ENCODE results near the gene MARCHF9. TPM values are rescaled to one million over a fixed set of nuclear protein-coding genes. Genes with fewer than 3 reads are reported as not detected.

Gene MARCHF9
- total RNA-seq, 1 experiment from 2014 or later, result 6.2 TPM

DNA sequence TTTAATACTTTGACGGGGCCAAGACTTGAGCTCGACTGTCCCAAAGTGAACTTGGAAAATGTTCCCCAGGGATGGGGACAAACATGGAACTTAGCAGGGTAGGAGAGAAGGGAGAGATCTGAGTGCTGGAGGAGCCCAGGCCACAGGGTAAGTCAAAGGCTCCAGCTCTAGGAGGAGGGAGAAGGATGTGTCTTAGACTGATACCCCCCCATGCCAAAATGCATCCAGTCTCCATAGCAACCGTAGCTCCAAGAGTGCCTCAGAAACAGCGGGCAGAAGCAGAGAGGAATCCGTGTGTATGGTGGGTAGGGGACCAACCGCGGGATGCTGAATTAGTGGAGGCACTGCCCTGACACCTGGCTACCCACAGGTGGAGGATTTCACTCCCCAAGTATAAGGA lies 15.5 kb upstream of the MARCHF9 start:
- Mint-ChIP-seq H3K36me3 (no peaks in the 10 kb centered on the region), H3K9me3 (no peaks in the 10 kb centered on the region; the same call in 1 of the 2 replicates), H3K27ac (no peak overlapping the region), H3K27me3 (ENCODE audit: low read depth) (peaks cover 95% of the 10 kb centered on the region), H3K4me3 (peak overlapping the region; percentile 71), H3K4me1 (peaks cover 30% of the 10 kb centered on the region)
- TF ChIP-seq NFE2L1 (CRISPR knock-in tag; IDR thresholded peaks at IDR 0.05), result no peak
- TF ChIP-seq, protein P1, sequence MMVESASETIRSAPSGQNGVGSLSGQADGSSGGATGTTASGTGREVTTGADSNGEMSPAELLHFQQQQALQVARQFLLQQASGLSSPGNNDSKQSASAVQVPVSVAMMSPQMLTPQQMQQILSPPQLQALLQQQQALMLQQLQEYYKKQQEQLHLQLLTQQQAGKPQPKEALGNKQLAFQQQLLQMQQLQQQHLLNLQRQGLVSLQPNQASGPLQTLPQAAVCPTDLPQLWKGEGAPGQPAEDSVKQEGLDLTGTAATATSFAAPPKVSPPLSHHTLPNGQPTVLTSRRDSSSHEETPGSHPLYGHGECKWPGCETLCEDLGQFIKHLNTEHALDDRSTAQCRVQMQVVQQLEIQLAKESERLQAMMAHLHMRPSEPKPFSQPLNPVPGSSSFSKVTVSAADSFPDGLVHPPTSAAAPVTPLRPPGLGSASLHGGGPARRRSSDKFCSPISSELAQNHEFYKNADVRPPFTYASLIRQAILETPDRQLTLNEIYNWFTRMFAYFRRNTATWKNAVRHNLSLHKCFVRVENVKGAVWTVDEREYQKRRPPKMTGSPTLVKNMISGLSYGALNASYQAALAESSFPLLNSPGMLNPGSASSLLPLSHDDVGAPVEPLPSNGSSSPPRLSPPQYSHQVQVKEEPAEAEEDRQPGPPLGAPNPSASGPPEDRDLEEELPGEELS (CRISPR knock-in tag; IDR thresholded peaks at IDR 0.05), result no peak
- TF ChIP-seq NR1H2 (CRISPR knock-in tag; IDR thresholded peaks at IDR 0.05), result no peak
- no peak for TF ChIP-seq CBFB (CRISPR knock-in tag; IDR thresholded peaks at IDR 0.05; ENCODE audit: low read depth)
- TF ChIP-seq ETV6 (CRISPR knock-in tag; IDR thresholded peaks at IDR 0.05), result no peak
- DNase-seq (ENCODE audit: low spot score) (no peak), ATAC-seq (no peak)
- ChIA-PET CTCF (interaction anchor here (0.7 to 6.6 kb wide), 6 partner anchors 10 to 280 kb away, joined by 3 to 146 read pairs (median 3); partner anchors contain the start of gene GLI1), POLR2A (interaction anchor here (0.6 kb wide), 1 partner anchor 195 kb away, joined by 4 read pairs; no protein-coding TSS in a partner anchor)

GRCh38 chr12:57739914-57740538 lies 14.9 kb upstream of the MARCHF9 start:
- H3K9me3 Mint-ChIP-seq, result no peaks in the 10 kb centered on the region; the same call in 1 of the 2 replicates
- DNase-seq (ENCODE audit: low spot score) (no peak), ATAC-seq (no peak)
- ChIA-PET POLR2A (no interaction called here), CTCF (interaction anchor here (0.6 to 0.7 kb wide), 2 partner anchors 281 to 1543 kb away, joined by 3 to 4 read pairs; partner anchors contain the start of gene GLI1)
- TF ChIP-seq TEAD4 (CRISPR knock-in tag; IDR thresholded peaks at IDR 0.05) (no peak), ZNF138 (CRISPR knock-in tag; conservative IDR thresholded peaks at IDR 0.05) (no peak), ELF4 (CRISPR knock-in tag; IDR thresholded peaks at IDR 0.05; ENCODE audit: low read depth) (no peak), GTF2I (CRISPR knock-in tag; conservative IDR thresholded peaks at IDR 0.05) (no peak), ESRRA (CRISPR knock-in tag; IDR thresholded peaks at IDR 0.05; ENCODE audit: borderline replicate concordance) (no peak), GABPB1 (CRISPR knock-in tag; IDR thresholded peaks at IDR 0.05) (no peak), ZNF121 (CRISPR knock-in tag; IDR thresholded peaks at IDR 0.05) (no peak), PRDM15 (CRISPR knock-in tag; IDR thresholded peaks at IDR 0.05) (no peak), NFATC4 (CRISPR knock-in tag; IDR thresholded peaks at IDR 0.05) (no peak), MXD4 (CRISPR knock-in tag; IDR thresholded peaks at IDR 0.05; ENCODE audit: borderline replicate concordance) (no peak)
- TF ChIP-seq, protein P2, sequence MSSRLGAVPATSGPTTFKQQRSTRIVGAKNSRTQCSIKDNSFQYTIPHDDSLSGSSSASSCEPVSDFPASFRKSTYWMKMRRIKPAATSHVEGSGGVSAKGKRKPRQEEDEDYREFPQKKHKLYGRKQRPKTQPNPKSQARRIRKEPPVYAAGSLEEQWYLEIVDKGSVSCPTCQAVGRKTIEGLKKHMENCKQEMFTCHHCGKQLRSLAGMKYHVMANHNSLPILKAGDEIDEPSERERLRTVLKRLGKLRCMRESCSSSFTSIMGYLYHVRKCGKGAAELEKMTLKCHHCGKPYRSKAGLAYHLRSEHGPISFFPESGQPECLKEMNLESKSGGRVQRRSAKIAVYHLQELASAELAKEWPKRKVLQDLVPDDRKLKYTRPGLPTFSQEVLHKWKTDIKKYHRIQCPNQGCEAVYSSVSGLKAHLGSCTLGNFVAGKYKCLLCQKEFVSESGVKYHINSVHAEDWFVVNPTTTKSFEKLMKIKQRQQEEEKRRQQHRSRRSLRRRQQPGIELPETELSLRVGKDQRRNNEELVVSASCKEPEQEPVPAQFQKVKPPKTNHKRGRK (CRISPR knock-in tag; IDR thresholded peaks at IDR 0.05; ENCODE audit: borderline replicate concordance), result no peak
- TF ChIP-seq, protein P3, sequence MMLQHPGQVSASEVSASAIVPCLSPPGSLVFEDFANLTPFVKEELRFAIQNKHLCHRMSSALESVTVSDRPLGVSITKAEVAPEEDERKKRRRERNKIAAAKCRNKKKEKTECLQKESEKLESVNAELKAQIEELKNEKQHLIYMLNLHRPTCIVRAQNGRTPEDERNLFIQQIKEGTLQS (CRISPR knock-in tag; conservative IDR thresholded peaks at IDR 0.05), result no peak
- TF ChIP-seq, protein P4, sequence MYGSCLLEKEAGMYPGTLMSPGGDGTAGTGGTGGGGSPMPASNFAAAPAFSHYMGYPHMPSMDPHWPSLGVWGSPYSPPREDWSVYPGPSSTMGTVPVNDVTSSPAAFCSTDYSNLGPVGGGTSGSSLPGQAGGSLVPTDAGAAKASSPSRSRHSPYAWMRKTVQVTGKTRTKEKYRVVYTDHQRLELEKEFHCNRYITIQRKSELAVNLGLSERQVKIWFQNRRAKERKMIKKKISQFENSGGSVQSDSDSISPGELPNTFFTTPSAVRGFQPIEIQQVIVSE (CRISPR knock-in tag; IDR thresholded peaks at IDR 0.05; ENCODE audit: borderline replicate concordance), result no peak
- no peak overlapping the region for H3K27ac Mint-ChIP-seq
- peaks cover 90% of the 10 kb centered on the region for H3K27me3 Mint-ChIP-seq (ENCODE audit: low read depth)
- peaks cover 28% of the 10 kb centered on the region for H3K4me1 Mint-ChIP-seq
- no peak overlapping the region; the same call in 1 of the 2 replicates for H3K4me3 Mint-ChIP-seq
- H3K36me3 Mint-ChIP-seq, result no peaks in the 10 kb centered on the region
